ENCODE measurements around the gene SRPRA. TPM values are rescaled to one million over a fixed set of nuclear protein-coding genes. Genes with fewer than 3 reads are reported as not detected.

The SRPRA gene, protein sequence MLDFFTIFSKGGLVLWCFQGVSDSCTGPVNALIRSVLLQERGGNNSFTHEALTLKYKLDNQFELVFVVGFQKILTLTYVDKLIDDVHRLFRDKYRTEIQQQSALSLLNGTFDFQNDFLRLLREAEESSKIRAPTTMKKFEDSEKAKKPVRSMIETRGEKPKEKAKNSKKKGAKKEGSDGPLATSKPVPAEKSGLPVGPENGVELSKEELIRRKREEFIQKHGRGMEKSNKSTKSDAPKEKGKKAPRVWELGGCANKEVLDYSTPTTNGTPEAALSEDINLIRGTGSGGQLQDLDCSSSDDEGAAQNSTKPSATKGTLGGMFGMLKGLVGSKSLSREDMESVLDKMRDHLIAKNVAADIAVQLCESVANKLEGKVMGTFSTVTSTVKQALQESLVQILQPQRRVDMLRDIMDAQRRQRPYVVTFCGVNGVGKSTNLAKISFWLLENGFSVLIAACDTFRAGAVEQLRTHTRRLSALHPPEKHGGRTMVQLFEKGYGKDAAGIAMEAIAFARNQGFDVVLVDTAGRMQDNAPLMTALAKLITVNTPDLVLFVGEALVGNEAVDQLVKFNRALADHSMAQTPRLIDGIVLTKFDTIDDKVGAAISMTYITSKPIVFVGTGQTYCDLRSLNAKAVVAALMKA
- 100 to 1,000 TPM in 3 of 4 donors, 10 to 100 TPM in 1; 95.3 to 153 (median 125) TPM for total RNA-seq

DNA sequence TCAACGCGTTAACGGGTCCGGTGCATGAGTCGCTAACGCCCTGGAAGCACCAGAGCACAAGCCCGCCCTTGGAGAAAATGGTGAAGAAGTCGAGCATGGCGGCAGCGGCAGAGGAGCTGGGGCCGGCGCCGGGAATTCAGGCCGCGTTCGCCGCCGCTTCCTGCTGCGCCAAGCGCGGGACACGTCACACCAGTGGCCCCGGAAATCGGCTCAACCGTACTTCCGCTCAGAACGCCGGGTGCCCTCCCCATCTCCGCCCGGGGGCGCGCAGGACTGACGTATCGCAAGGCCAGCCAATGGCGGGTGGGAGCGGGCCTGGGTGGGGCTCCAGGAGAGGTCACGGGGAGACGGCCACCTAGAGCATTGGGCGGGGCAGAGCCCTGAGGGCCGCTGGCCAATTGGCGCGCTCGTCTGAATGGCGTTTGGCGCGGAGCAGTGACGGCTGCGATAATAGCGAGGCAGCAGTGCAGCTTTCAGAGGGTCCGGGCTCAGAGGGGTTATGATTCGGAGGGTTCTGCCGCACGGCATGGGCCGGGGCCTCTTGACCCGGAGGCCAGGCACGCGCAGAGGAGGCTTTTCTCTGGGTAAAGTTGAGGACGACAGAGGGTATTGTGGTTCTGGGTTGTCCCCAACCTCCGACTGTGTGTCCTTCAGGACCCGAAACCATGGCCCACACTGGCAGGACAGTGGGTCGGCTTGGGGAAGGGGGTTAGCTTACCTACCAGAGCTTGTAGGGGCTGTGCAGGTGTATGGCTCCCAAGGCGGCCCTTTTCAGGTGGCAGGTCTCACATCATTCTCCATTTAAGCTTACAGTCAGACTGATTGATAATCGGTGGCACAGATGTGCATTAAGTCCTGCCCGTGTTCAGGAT is at the start of gene SRPRA, which contains the start of gene FOXRED1:
Gene SRPRA, minus strand, starts transcription at position 188 of the 872 bp plus-strand sequence. Its CDS starts 91 bp downstream, at position 97.
Gene FOXRED1, plus strand, starts transcription at position 447 of the 872 bp plus-strand sequence. Its CDS starts 53 bp downstream, at position 500.
- intact Hi-C loops (cut with DNase I) = loop anchor here (5.0 kb wide), 1 partner anchor 57 kb away; the partner anchor contains the start of genes FAM118B and RPUSD4
- peak; percentile 100 for DNase-seq
- peak within 1 kb of the TSS; percentile 21 to 83 (median 74) for H3K4me3 ChIP-seq (replicated peaks in 1 of 3)
- H3K36me3 ChIP-seq = peaks cover 34 to 37% of the 10 kb centered on the region in 2 donors
- TF ChIP-seq POLR2A (IDR thresholded peaks at IDR 0.05) = peak in 1 of 2 donors; percentile 85
- TF ChIP-seq, protein P1, sequence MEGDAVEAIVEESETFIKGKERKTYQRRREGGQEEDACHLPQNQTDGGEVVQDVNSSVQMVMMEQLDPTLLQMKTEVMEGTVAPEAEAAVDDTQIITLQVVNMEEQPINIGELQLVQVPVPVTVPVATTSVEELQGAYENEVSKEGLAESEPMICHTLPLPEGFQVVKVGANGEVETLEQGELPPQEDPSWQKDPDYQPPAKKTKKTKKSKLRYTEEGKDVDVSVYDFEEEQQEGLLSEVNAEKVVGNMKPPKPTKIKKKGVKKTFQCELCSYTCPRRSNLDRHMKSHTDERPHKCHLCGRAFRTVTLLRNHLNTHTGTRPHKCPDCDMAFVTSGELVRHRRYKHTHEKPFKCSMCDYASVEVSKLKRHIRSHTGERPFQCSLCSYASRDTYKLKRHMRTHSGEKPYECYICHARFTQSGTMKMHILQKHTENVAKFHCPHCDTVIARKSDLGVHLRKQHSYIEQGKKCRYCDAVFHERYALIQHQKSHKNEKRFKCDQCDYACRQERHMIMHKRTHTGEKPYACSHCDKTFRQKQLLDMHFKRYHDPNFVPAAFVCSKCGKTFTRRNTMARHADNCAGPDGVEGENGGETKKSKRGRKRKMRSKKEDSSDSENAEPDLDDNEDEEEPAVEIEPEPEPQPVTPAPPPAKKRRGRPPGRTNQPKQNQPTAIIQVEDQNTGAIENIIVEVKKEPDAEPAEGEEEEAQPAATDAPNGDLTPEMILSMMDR (IDR thresholded peaks at IDR 0.05) = peak in 1 of 6 experiments; percentile 9
- H3K4me1 ChIP-seq = peaks cover 8 to 11% of the 10 kb centered on the region in 2 donors
- peak within 1 kb of the TSS; percentile 69 to 90 (median 83) for H3K27ac ChIP-seq
- H3K9me3 ChIP-seq = no peaks in the 10 kb centered on the region
- 0 to 1% methylated on average over 9 to 33 of the region's 64 CpGs for WGBS, 2 donors
- H3K27me3 ChIP-seq = no peaks in the 10 kb centered on the region

DNA sequence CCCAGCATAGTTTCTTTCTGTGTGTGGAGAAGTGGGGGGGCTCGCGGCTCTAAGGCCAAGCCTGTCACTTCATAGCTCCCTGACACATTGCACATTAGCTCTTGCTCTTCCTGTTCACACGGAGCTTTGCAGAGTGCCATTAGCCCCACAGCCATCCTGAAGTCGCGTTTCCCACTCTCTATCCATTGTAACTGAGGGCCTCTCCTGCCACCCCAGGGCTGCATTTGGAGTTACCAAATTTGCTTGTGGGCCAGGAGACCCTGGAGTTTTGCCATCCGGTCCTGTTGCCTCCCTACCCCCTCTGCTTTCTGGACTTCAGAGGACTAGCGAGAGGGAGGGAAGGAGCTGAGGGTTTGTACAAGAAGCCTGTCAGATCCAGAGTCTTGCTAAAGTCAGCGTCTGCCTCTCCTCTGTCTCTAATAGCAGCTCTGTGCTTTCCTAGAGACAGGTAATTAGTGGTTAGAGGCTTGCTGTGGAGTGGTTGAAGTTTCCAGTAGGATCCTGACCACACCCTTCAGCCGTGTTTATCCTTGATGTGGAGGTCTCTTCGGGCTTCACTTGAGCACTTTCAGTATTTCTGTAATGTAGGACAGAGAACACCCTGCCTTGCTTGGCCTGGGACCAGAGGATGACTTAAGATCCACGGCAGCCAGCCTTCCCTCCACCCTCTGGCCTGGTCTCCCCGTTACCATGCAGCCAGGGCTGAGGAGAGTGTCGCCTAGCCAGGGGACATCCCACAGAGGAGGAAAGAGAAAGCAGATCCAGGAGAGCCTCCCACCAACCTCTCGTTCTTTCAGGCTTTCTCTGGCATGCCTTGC is 49.3 kb upstream of the SRPRA start:
- WGBS, 2 donors = 57 to 63% methylated on average over 14 of the region's 14 CpGs
- DNase-seq = peak; percentile 34 to 41
- Histone ChIP-seq H3K4me3 (replicated peaks in 1 of 3) (no peak overlapping the region), H3K27me3 (no peaks in the 10 kb centered on the region), H3K36me3 (no peaks in the 10 kb centered on the region), H3K4me1 (peaks cover 0 to 24% of the 10 kb centered on the region in 2 donors), H3K9me3 (no peaks in the 10 kb centered on the region), H3K27ac (peak overlapping the region; percentile 2 to 68 (median 14))
- no peak for TF ChIP-seq POLR2A (IDR thresholded peaks at IDR 0.05)
- TF ChIP-seq, protein P1 (IDR thresholded peaks at IDR 0.05) = no peak
- intact Hi-C loops (cut with DNase I) = no loop called here

GRCh38 chr11:126317432-126317755 is 48.7 kb upstream of the SRPRA start:
- Histone ChIP-seq H3K9me3 (no peaks in the 10 kb centered on the region), H3K4me1 (peaks cover 0 to 24% of the 10 kb centered on the region in 2 donors), H3K27me3 (no peaks in the 10 kb centered on the region), H3K4me3 (replicated peaks in 1 of 3) (no peak overlapping the region), H3K36me3 (no peaks in the 10 kb centered on the region), H3K27ac (peak overlapping the region in 1 of 3 donors; percentile 68)
- DNase-seq = no peak
- WGBS, 2 donors = 56 to 63% methylated on average over 1 of the region's 1 CpG
- intact Hi-C loops (cut with DNase I) = no loop called here
- no peak for TF ChIP-seq POLR2A (IDR thresholded peaks at IDR 0.05)
- TF ChIP-seq, protein P1 (IDR thresholded peaks at IDR 0.05) = no peak

GRCh38 chr11:126313826-126314225 is 45.1 kb upstream of the SRPRA start:
- intact Hi-C loops (cut with DNase I) = loop anchor here (5.0 kb wide), 1 partner anchor 163 kb away; no protein-coding TSS in a partner anchor
- TF ChIP-seq, protein P1 (IDR thresholded peaks at IDR 0.05) = no peak
- no peak for TF ChIP-seq POLR2A (IDR thresholded peaks at IDR 0.05)
- no peaks in the 10 kb centered on the region for H3K36me3 ChIP-seq
- H3K4me1 ChIP-seq = peaks cover 0 to 20% of the 10 kb centered on the region in 2 donors
- no peak overlapping the region for H3K4me3 ChIP-seq (replicated peaks in 1 of 3)
- H3K27ac ChIP-seq = no peak overlapping the region
- no peaks in the 10 kb centered on the region for H3K27me3 ChIP-seq
- H3K9me3 ChIP-seq = no peaks in the 10 kb centered on the region
- 90 to 98% methylated on average over 5 of the region's 5 CpGs for WGBS, 2 donors
- no peak for DNase-seq

All from thyroid gland (tissue), 4 donors.